ENCODE measurements around the gene ONECUT3.

Gene ONECUT3

DNA sequence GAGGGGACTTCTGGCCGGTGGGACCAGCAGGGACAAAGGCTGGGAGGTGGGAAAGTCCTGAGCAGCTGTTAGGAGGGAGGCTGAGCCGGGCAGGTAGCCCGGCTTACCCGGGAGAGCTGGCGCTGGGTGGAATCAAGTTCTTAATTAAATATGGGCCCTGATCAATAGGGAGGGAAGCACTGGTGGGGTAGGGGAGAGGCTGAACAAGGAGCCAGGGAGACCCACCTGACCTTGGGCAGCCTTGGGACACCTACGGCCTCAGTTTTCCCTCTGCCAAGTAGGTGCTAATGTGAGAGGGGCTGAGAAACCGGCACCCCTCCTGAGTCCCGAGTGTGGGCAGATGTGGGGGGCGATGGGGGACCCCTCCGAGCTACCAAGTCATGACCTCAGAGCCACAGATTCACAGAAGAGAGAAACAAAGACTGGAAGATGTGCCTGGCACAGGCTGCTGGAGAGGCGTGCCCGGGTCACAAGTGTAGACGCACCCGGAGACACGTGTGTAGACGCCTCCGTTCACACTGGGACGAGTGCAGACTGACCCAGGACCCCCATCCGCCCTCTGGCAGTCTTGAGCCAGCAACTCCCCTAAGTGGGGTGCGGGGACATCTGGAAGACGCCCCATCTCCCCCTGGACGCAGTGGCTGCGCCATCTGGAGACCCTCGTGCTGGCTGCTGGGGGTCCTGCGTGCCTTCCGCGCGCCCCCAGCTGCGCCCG lies 8.4 kb downstream of the ONECUT3 start:
- no peak overlapping the region for H3K4me3 ChIP-seq (ENCODE audit: control insufficient read depth, low read depth, low read length)
- DNase-seq (ENCODE audit: low read depth): no peak
- TF ChIP-seq, protein P1, sequence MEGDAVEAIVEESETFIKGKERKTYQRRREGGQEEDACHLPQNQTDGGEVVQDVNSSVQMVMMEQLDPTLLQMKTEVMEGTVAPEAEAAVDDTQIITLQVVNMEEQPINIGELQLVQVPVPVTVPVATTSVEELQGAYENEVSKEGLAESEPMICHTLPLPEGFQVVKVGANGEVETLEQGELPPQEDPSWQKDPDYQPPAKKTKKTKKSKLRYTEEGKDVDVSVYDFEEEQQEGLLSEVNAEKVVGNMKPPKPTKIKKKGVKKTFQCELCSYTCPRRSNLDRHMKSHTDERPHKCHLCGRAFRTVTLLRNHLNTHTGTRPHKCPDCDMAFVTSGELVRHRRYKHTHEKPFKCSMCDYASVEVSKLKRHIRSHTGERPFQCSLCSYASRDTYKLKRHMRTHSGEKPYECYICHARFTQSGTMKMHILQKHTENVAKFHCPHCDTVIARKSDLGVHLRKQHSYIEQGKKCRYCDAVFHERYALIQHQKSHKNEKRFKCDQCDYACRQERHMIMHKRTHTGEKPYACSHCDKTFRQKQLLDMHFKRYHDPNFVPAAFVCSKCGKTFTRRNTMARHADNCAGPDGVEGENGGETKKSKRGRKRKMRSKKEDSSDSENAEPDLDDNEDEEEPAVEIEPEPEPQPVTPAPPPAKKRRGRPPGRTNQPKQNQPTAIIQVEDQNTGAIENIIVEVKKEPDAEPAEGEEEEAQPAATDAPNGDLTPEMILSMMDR (IDR thresholded peaks at IDR 0.05; ENCODE audit: control insufficient read depth, insufficient read depth, low read depth, low read length, missing control alignments): no peak

GRCh38 chr19:1762243-1763117 lies 9.2 kb downstream of the ONECUT3 start:
- TF ChIP-seq, protein P1 (IDR thresholded peaks at IDR 0.05; ENCODE audit: control insufficient read depth, insufficient read depth, low read depth, low read length, missing control alignments): no peak
- H3K4me3 ChIP-seq (ENCODE audit: control insufficient read depth, low read depth, low read length): no peak overlapping the region
- DNase-seq (ENCODE audit: low read depth): no peak

DNA sequence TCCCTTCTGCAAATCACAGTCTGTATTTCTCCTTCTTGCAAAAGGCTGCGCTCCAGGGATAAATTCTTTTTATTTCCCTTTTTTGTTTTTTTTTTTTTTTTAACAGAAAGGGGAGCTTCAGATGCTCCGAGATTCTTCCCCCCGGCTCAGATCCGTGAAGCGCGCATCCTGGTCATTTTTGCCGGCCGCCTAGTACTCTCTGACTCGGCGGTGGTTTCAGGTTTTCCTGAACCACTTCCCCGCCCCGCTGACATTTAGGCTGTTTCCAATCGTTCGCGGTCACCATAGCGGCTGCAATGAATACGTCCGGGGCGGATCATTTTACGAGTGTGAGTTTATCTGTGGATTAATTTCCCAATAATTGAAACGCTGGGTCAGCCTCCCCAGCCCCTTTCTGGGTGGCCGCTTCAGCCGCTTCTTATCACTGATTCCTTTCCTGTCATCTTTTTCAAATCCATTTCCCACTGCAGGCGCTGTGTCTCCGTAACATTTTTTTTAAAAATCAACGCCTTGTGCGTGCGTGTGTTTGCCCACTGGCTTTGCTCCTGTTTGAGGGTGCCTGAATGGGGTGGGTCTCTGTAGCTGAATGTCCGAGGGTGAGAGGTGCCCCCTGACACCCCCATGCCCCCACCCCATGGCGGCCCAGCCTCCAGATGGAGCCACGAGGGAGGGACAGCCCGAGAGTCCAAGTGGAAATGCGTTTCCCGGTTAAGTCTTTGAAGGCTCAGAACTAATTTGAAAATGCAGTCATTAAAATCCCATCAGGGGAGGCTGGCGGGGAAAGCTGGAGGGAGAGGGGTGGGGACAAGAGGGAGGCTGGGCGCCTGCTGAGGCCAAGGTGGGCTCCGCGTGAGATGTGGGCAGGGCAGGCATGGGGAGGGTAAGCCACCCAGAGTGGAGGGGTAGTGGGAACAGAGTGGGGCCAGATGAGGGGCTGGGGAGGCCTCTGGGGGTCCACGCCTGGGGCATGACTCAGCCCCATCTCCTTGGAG lies 10.6 kb downstream of the ONECUT3 start:
- no peak overlapping the region for H3K4me3 ChIP-seq (ENCODE audit: control insufficient read depth, low read depth, low read length)
- no peak for DNase-seq (ENCODE audit: low read depth)

GRCh38 chr19:1764729-1765128 lies 11.4 kb downstream of the ONECUT3 start:
- TF ChIP-seq, protein P1 (IDR thresholded peaks at IDR 0.05; ENCODE audit: control insufficient read depth, insufficient read depth, low read depth, low read length, missing control alignments): no peak
- DNase-seq (ENCODE audit: low read depth): no peak
- no peak overlapping the region for H3K4me3 ChIP-seq (ENCODE audit: control insufficient read depth, low read depth, low read length)

More for the DNA sequence above, 10.6 kb downstream of the ONECUT3 start:
- TF ChIP-seq, protein P1 (IDR thresholded peaks at IDR 0.05; ENCODE audit: control insufficient read depth, insufficient read depth, low read depth, low read length, missing control alignments): no peak

DNA sequence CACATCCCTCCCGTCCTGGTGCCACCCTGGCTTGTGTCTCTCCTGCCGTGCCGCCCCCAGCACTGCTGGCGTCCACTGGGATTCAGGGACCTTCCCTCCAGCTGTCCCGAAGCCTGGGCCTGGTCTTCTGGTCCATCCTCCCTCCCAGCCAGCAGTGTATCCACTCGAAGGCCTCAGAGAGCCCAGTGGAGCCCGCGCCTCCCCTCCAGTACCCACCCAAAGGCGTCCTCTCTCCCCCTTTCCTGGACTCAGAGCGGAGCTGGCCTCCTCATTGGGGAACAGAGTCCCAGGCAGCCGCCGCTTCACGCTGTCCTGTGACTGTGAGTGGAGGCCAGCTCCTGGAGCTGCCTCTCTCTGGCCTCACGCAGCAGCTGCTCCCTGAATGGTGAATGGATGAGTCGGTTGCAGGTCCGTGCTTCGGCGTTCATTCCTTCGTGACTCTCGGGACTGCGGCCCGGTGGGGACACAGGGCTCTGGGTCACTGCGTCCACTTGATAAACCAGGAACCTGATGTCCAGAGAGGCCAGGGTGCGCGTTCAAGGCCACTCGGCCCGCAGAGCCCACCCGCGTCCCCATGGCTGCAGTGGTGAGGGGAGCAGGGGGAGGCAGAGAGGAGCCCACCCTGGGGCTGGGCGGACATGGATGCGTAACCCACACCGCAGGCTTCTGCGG lies 12.1 kb downstream of the ONECUT3 start:
- DNase-seq (ENCODE audit: low read depth): no peak
- no peak overlapping the region for H3K4me3 ChIP-seq (ENCODE audit: control insufficient read depth, low read depth, low read length)
- TF ChIP-seq, protein P1 (IDR thresholded peaks at IDR 0.05; ENCODE audit: control insufficient read depth, insufficient read depth, low read depth, low read length, missing control alignments): no peak
